ENCODE data around the gene SRF. TPM values are rescaled to one million over a fixed set of nuclear protein-coding genes. Genes with fewer than 3 reads are reported as not detected.

The SRF gene
- total and polyA plus RNA-seq, 8 donors: 20.2 to 36.3 (median 31.0) TPM

DNA sequence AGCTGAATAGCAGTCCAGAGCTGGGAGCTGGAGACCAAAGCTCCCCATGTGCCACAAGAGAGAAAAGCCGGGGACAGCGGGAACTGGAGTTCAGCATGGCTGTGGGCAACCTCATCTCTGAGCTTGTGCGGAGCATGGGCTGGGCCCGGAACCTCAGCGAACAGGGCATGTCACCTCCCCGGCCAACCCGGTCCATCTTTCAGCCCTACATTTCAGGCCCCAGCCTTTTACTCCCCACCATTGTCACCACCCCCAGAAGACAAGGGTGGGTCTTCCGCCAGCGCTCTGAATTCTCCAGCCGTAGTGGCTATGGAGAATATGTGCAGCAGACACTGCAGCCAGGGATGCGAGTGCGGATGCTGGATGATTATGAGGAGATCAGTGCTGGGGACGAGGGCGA is 14.9 kb downstream of the SRF start:
- no peak overlapping the region for H3K27ac ChIP-seq
- TF ChIP-seq, protein P1, sequence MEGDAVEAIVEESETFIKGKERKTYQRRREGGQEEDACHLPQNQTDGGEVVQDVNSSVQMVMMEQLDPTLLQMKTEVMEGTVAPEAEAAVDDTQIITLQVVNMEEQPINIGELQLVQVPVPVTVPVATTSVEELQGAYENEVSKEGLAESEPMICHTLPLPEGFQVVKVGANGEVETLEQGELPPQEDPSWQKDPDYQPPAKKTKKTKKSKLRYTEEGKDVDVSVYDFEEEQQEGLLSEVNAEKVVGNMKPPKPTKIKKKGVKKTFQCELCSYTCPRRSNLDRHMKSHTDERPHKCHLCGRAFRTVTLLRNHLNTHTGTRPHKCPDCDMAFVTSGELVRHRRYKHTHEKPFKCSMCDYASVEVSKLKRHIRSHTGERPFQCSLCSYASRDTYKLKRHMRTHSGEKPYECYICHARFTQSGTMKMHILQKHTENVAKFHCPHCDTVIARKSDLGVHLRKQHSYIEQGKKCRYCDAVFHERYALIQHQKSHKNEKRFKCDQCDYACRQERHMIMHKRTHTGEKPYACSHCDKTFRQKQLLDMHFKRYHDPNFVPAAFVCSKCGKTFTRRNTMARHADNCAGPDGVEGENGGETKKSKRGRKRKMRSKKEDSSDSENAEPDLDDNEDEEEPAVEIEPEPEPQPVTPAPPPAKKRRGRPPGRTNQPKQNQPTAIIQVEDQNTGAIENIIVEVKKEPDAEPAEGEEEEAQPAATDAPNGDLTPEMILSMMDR (IDR thresholded peaks at IDR 0.05): no peak
- H3K4me3 ChIP-seq: no peak overlapping the region
- DNase-seq (no peak), ATAC-seq (no peak)
- intact Hi-C loops (cut with DNase I): no loop called here
- peaks cover 0 to 53% of the 10 kb centered on the region in 2 donors for H3K36me3 ChIP-seq
- no peaks in the 10 kb centered on the region for H3K9me3 ChIP-seq
- H3K27me3 ChIP-seq: no peaks in the 10 kb centered on the region
- H3K4me1 ChIP-seq: peaks cover 10 to 24% of the 10 kb centered on the region in 2 donors

- TF ChIP-seq, protein P1 (IDR thresholded peaks at IDR 0.05): no peak
- H3K36me3 ChIP-seq: peaks cover 0 to 53% of the 10 kb centered on the region in 2 donors
- DNase-seq: no peak
- H3K9me3 ChIP-seq: no peaks in the 10 kb centered on the region
- H3K27ac ChIP-seq: no peak overlapping the region
- no peak overlapping the region for H3K4me3 ChIP-seq
- H3K4me1 ChIP-seq: peaks cover 7 to 18% of the 10 kb centered on the region in 2 donors
- ATAC-seq: no peak
- intact Hi-C loops (cut with DNase I): no loop called here
- H3K27me3 ChIP-seq: no peaks in the 10 kb centered on the region
Measured at GRCh38 chr6:43186706-43187105, 15.6 kb downstream of the SRF start.

DNA sequence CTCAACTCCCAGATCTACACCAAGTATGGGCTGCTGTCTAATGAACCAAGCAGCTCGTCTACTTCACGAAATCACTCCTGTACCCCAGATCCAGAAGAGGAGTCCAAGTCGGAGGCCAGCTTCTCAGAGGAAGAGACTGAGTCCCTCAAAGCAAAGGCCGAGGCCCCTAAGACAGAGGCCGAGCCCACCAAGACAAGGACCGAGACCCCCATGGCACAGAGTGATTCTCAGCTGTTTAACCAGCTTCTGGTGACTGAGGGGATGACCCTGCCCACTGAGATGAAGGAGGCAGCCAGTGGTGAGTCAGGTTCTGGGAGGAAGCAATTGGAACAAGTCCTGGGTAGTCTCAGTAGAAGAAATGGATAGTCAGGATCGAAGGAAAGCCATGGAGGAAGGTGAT is 16.8 kb downstream of the SRF start:
- H3K4me1 ChIP-seq: peaks cover 4 to 11% of the 10 kb centered on the region in 2 donors
- H3K36me3 ChIP-seq: peaks cover 0 to 64% of the 10 kb centered on the region in 2 donors
- no peaks in the 10 kb centered on the region for H3K27me3 ChIP-seq
- H3K27ac ChIP-seq: no peak overlapping the region
- ATAC-seq (no peak), DNase-seq (no peak)
- TF ChIP-seq, protein P1 (IDR thresholded peaks at IDR 0.05): no peak
- no peak overlapping the region for H3K4me3 ChIP-seq
- H3K9me3 ChIP-seq: no peaks in the 10 kb centered on the region
- intact Hi-C loops (cut with DNase I): no loop called here

DNA sequence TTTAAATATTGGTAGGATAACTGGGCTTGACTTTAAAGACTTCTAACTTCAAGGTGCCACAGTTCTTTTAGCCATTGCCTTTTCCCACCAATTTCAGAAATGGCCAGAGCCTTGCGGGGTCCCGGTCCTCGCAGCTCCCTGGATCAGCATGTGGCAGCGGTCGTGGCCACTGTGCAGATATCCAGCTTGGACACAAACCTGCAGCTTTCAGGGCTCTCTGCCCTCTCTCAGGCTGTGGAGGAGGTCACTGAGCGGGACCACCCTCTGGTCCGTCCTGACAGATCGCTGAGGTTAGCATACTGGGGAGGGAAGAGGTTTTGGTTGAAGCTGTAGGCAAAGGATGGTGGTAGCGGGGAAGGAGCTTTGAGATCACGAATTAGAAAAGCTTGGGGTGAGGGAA is 17.4 kb downstream of the SRF start:
- Histone ChIP-seq H3K36me3 (peaks cover 0 to 70% of the 10 kb centered on the region in 2 donors), H3K27ac (no peak overlapping the region), H3K4me3 (no peak overlapping the region), H3K9me3 (no peaks in the 10 kb centered on the region), H3K4me1 (peaks cover 0 to 5% of the 10 kb centered on the region in 2 donors), H3K27me3 (no peaks in the 10 kb centered on the region)
- intact Hi-C loops (cut with DNase I): no loop called here
- TF ChIP-seq, protein P1 (IDR thresholded peaks at IDR 0.05): no peak
- DNase-seq: no peak
- no peak for ATAC-seq

- Histone ChIP-seq H3K4me1 (no peaks in the 10 kb centered on the region), H3K36me3 (peaks cover 0 to 77% of the 10 kb centered on the region in 2 donors), H3K4me3 (no peak overlapping the region), H3K27ac (no peak overlapping the region), H3K9me3 (no peaks in the 10 kb centered on the region), H3K27me3 (no peaks in the 10 kb centered on the region)
- no peak for DNase-seq
- no peak for ATAC-seq
- intact Hi-C loops (cut with DNase I): no loop called here
- TF ChIP-seq, protein P1 (IDR thresholded peaks at IDR 0.05): no peak
Measured at GRCh38 chr6:43189776-43190304, 18.8 kb downstream of the SRF start.

Measured in left lung (tissue), 10 donors.